ENCODE results near the gene NPY4R2.
"Not testable (repeated sequence)": the region's sequence is repeated elsewhere in the genome, so short reads cannot be mapped to it uniquely, and the experiment has no call there.

Gene NPY4R2

GRCh38 chr10:47918475-47918874, at the start of gene NPY4R2:
NPY4R2 (plus strand) TSS chr10:47918662; CDS start chr10:47921988, 3,326 bp downstream.
- intact Hi-C loops (cut with DNase I); DNase-seq: not testable (repeated sequence)

GRCh38 chr10:47870887-47871286, 47.6 kb upstream of the NPY4R2 start:
- DNase-seq; intact Hi-C loops (cut with DNase I): not testable (repeated sequence)

- intact Hi-C loops (cut with DNase I); DNase-seq: not testable (repeated sequence)
These were observed 46.8 kb upstream of the NPY4R2 start for GRCh38 chr10:47871485-47872180.

GRCh38 chr10:47872236-47872635, 46.2 kb upstream of the NPY4R2 start:
- DNase-seq; intact Hi-C loops (cut with DNase I): not testable (repeated sequence)

- DNase-seq; intact Hi-C loops (cut with DNase I): not testable (repeated sequence)
These were observed 34.2 kb upstream of the NPY4R2 start for GRCh38 chr10:47884239-47884638.

- DNase-seq; intact Hi-C loops (cut with DNase I): not testable (repeated sequence)
These were observed 33.5 kb upstream of the NPY4R2 start for GRCh38 chr10:47884934-47885333.

- DNase-seq; intact Hi-C loops (cut with DNase I): not testable (repeated sequence)
These were observed 32.1 kb upstream of the NPY4R2 start for GRCh38 chr10:47886356-47886755.

GRCh38 chr10:47886827-47887226, 31.6 kb upstream of the NPY4R2 start:
- intact Hi-C loops (cut with DNase I); DNase-seq: not testable (repeated sequence)

GRCh38 chr10:47890737-47891136, 27.7 kb upstream of the NPY4R2 start:
- intact Hi-C loops (cut with DNase I); DNase-seq: not testable (repeated sequence)

- intact Hi-C loops (cut with DNase I): not testable (repeated sequence)
- DNase-seq: peak in 1 of 10 donors; percentile 29
These were observed 25.8 kb upstream of the NPY4R2 start for GRCh38 chr10:47892494-47893261.

- DNase-seq; intact Hi-C loops (cut with DNase I): not testable (repeated sequence)
These were observed 23.9 kb upstream of the NPY4R2 start for GRCh38 chr10:47894571-47894970.

- intact Hi-C loops (cut with DNase I); DNase-seq: not testable (repeated sequence)
These were observed 20.6 kb upstream of the NPY4R2 start for GRCh38 chr10:47897813-47898212.

- DNase-seq; intact Hi-C loops (cut with DNase I): not testable (repeated sequence)
These were observed 9.1 kb upstream of the NPY4R2 start for GRCh38 chr10:47909333-47909732.

GRCh38 chr10:47910486-47910885, 8.0 kb upstream of the NPY4R2 start:
- DNase-seq; intact Hi-C loops (cut with DNase I): not testable (repeated sequence)

GRCh38 chr10:47914052-47914451, 4.4 kb upstream of the NPY4R2 start:
- intact Hi-C loops (cut with DNase I); DNase-seq: not testable (repeated sequence)

- peak in 2 of 10 donors; percentile 6 to 69 for DNase-seq
- intact Hi-C loops (cut with DNase I): not testable (repeated sequence)
These were observed 2.5 kb upstream of the NPY4R2 start for GRCh38 chr10:47915849-47916548.

- DNase-seq; intact Hi-C loops (cut with DNase I): not testable (repeated sequence)
These were observed 2.1 kb downstream of the NPY4R2 start for GRCh38 chr10:47920610-47921009.

GRCh38 chr10:47922503-47922902, 4.0 kb downstream of the NPY4R2 start:
- intact Hi-C loops (cut with DNase I): not testable (repeated sequence)
- peak in 2 of 10 donors; percentile 59 to 69 for DNase-seq

- intact Hi-C loops (cut with DNase I); DNase-seq: not testable (repeated sequence)
These were observed 6.2 kb downstream of the NPY4R2 start for GRCh38 chr10:47924628-47925027.

GRCh38 chr10:47927147-47927916, 8.9 kb downstream of the NPY4R2 start:
- intact Hi-C loops (cut with DNase I); DNase-seq: not testable (repeated sequence)

Measured in posterior cingulate gyrus (tissue), 11 donors.